HG03442 (cell line): Measurements from ENCODE around the gene ARHGEF10L.
"Not testable (repeated sequence)": the region's sequence is repeated elsewhere in the genome, so short reads cannot be mapped to it uniquely, and the experiment has no call there.

Experiments used
- ATAC-seq: cut with Tn5 transposase; IDR thresholded peaks from one replicate; pipeline ENCODE4 v1.9.1; 2021; ENCODE audit warnings: mild to moderate bottlenecking, moderate library complexity; ENCODE audit not compliant: unreplicated experiment

The ARHGEF10L gene, protein sequence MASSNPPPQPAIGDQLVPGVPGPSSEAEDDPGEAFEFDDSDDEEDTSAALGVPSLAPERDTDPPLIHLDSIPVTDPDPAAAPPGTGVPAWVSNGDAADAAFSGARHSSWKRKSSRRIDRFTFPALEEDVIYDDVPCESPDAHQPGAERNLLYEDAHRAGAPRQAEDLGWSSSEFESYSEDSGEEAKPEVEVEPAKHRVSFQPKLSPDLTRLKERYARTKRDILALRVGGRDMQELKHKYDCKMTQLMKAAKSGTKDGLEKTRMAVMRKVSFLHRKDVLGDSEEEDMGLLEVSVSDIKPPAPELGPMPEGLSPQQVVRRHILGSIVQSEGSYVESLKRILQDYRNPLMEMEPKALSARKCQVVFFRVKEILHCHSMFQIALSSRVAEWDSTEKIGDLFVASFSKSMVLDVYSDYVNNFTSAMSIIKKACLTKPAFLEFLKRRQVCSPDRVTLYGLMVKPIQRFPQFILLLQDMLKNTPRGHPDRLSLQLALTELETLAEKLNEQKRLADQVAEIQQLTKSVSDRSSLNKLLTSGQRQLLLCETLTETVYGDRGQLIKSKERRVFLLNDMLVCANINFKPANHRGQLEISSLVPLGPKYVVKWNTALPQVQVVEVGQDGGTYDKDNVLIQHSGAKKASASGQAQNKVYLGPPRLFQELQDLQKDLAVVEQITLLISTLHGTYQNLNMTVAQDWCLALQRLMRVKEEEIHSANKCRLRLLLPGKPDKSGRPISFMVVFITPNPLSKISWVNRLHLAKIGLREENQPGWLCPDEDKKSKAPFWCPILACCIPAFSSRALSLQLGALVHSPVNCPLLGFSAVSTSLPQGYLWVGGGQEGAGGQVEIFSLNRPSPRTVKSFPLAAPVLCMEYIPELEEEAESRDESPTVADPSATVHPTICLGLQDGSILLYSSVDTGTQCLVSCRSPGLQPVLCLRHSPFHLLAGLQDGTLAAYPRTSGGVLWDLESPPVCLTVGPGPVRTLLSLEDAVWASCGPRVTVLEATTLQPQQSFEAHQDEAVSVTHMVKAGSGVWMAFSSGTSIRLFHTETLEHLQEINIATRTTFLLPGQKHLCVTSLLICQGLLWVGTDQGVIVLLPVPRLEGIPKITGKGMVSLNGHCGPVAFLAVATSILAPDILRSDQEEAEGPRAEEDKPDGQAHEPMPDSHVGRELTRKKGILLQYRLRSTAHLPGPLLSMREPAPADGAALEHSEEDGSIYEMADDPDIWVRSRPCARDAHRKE (N-terminal part only)

GRCh38 chr1:17539477-17540254 is at the start of gene ARHGEF10L:
TSS of gene ARHGEF10L (plus strand) at chr1:17539698. CDS start at chr1:17580596, 40,898 bp downstream.
- no peak for ATAC-seq

DNA sequence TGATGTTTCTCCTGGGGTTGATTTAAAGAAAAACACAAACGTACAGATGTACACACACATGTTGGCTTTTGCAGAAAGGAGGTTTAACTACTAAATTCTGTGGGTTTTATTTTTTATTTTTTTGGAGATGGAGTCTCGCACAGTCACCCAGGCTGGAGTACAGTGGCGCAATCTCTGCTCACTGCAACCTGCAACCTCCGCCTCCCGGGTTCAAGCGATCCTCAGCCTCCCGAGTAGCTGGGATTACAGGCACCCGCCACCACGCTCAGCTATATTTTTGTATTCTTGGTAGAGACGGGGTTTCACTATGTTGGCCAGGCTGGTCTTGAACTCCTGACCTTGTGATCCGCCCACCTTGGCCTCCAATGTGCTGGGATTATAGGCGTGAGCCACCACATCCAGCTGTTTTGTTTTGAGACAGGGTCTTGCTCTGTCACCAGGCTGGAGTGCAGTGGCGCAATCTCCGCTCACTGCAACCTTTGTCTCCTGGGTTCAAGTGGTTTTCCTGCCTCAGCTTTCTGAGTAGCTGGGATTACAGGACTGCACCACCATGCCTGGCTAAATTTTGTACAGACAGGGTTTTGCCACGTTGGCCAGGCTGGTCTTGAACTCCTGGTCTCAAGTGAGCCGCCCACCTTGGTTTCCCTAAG is 49.6 kb upstream of the ARHGEF10L start:
- ATAC-seq, result not testable (repeated sequence)

DNA sequence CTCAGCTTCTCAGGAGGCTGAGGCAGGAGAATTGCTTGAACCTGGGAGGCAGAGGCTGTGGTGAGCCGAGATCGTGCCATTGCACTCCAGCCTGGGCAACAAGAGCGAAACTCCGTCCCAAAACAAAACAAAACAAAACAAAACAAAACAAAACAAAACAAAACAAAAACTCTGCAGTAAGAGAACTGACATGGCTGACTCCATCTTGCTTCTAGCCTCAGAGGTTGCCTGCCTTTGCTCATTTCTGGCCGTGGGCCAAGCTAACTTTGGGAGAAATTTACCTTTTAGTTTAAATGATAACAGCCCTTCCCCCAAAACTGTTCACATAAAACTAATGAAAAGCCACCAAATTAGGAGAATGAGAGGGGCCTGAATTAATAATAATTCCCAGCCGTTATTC is 48.8 kb upstream of the ARHGEF10L start:
- not testable (repeated sequence) for ATAC-seq

DNA sequence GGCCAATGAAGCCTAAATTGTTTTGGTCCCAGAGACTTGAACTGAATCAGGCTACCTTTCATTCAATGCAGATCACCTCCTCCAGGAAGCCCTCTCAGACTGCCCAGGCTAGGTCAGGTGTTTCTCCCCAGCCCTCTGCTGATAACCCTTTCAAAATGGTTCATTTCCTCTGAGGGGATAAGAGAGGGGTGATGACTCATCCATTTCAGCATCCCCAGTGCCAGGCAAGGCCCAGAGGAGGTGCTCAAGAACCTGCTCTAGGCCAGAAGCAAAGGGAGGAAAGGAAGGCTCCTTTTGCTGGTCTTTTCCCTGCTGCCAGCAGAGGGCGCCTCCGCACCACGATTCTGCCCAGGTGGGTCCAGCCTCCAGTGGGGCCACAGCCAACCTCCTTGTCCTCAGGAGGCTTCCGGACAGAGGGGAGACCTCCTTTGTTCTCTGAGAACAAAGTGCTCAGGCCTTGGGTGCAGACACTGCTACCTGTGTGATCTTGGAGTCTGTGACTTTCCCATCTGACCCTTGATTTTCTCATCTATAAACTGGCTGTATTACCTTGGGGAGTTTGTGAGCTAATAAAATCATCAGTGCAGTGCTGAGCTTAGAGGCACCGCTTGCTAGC is 45.3 kb upstream of the ARHGEF10L start:
- ATAC-seq, result peak; percentile 68

DNA sequence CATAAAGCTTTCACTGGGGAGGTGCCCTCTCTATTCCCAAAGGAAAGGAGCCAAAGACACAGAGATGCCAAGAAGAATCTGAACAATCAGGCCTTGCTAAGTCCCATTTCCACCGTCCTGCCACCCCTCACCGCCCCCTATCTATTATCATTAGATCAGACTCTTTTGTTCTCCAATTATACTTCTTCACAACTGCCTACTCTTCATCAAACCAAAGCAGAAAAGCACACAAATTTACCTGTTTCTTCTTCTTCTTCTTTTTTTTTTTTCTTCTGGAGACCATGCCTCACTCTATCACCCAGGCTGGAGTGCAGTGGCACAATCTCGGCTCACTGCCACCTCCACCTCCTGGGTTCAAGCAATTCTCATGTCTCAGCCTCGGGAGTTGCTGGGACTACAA is 43.1 kb upstream of the ARHGEF10L start:
- ATAC-seq, result no peak

GRCh38 chr1:17498214-17498613 is 41.3 kb upstream of the ARHGEF10L start:
- ATAC-seq, result no peak

- ATAC-seq, result no peak
Measured at GRCh38 chr1:17502326-17502778, 37.1 kb upstream of the ARHGEF10L start.

DNA sequence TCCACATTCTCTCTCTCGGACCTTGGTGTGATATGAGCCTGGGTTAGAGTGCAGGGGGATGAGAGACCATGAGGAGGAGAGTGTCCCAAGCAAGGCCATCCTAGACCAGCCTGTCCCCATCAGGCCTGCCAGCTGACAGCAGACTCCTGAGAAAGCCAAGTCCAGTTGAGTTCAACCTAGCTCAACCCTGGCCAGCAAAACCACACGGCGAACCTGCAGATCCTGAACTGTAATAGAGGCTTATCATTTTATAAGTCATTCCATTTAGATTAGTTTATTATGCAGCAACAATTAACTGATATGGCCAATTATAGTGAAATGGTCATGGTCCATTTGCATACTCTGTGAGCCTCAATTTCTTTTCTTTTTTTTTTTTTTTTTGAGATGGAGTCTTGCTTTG is 36.4 kb upstream of the ARHGEF10L start:
- no peak for ATAC-seq

DNA sequence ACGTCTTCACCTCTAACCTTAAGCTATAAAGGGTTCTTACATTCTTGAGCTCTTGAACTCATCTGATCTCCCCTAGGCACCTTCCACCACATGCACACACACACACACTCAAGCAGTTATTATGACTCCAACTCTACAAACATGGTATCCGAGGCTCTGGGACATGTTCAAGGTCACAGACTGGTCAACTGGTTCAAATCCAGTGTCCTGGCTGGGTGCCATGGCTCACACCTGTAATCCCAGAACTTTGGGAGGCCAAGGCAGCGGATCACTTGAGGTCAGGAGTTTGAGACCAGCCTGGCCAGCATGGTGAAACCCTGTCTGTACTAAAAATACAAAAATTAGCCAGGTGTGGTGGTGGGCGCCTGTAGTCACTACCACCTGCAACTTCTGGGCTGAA is 32.3 kb upstream of the ARHGEF10L start:
- ATAC-seq, result not testable (repeated sequence)

DNA sequence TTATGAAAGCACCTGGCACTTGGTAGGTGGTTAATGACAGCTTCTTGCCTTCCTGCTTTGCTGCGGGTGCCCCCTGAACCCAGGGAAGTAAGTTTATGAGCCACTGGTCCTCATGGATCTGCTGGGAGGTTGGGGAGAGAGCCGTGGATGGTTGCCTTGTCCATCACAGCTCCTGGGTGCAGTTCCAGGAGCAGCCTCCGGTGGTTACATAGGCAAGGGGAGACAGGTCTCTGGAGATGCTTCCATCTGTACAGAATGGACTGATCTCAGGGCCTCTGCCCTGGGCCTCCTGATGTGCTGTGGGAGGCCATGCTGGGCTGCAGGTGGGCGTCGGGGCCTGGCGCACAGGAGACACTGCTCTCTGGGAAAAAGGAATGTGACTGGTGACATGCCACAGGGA is 31.6 kb upstream of the ARHGEF10L start:
- ATAC-seq, result no peak

DNA sequence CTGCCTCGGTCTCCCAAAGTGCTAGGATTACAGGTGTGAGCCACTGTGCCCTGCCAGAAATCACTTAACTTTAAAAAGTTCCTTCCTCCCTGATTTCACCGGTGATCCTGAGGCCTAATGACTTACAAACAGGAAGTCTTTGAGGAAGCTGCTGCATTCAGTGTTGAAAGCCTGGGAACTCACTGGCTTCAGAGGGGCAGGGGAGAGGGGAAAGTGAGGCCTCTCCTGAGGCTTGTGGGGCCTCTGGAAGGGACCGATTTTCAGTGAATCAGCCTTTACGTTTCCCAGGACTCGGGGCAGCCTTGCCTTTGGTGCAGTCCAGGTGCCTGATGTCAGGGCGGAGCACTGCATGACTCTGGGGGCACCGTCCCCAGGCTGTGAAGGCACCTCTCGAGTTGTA is 30.1 kb upstream of the ARHGEF10L start:
- ATAC-seq, result no peak

DNA sequence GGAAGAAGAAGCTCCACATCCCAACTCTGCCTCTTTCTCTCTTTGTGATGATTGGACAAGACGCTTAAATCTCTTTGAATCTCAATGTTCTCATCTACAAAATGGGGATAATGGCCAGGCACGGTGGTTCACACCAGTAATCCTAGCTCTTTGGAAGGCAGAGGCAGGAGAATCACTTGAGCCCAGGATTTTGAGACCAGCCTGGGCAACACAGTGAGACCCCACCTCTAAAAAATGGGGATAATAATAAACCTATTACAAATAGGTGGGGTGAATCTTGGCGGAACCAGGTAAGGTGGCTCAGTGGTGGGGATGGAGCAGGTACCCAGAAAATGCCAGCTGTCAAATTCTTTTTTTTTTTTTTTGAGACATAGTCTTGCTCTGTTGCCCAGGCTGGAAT is 29.4 kb upstream of the ARHGEF10L start:
- ATAC-seq, result no peak

- no peak for ATAC-seq
Measured at GRCh38 chr1:17511188-17511587, 28.3 kb upstream of the ARHGEF10L start.

GRCh38 chr1:17513131-17513530 is 26.4 kb upstream of the ARHGEF10L start:
- no peak for ATAC-seq

- ATAC-seq, result no peak
Measured at GRCh38 chr1:17514776-17515175, 24.7 kb upstream of the ARHGEF10L start.

DNA sequence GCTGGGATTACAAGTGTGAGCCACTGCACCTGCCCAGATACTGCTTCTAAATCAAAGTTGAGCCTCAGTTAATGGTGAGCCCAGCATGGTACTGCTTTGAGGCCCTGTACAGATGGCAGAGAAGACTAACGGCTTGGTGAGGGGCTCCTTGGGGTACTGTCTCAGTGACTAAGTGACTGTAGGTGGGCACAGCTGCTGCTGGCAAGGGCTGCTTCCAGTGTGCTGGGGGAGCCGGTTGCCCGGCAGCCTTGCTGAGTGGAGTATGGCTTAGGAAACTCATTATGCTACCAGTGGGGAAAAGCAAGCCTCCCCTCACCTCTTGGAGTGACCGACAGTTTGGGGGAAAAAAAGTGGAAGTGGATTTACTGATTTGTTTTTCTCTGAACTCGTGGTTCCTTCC is 23.6 kb upstream of the ARHGEF10L start:
- ATAC-seq, result no peak

- ATAC-seq, result no peak
Measured at GRCh38 chr1:17516303-17517214, 22.9 kb upstream of the ARHGEF10L start.

GRCh38 chr1:17520041-17520440 is 19.5 kb upstream of the ARHGEF10L start:
- no peak for ATAC-seq
